Measurements from ENCODE around the gene CCDC150. TPM values are rescaled to one million over a fixed set of nuclear protein-coding genes. Genes with fewer than 3 reads are reported as not detected.

Gene CCDC150
- total and polyA plus RNA-seq, 8 donors = 2.8 to 23.3 (median 13.2) TPM

- Histone ChIP-seq H3K27ac (no peak overlapping the region), H3K36me3 (peaks cover 0 to 3% of the 10 kb centered on the region in 2 donors), H3K4me1 (no peaks in the 10 kb centered on the region), H3K27me3 (no peaks in the 10 kb centered on the region), H3K9me3 (peaks cover 0 to 54% of the 10 kb centered on the region in 2 donors), H3K4me3 (no peak overlapping the region)
- intact Hi-C loops (cut with DNase I) = no loop called here
- DNase-seq (no peak), ATAC-seq (no peak)
- TF ChIP-seq CTCF (IDR thresholded peaks at IDR 0.05) = no peak
These were observed 12.0 kb downstream of the CCDC150 start for GRCh38 chr2:196651387-196652094.

GRCh38 chr2:196652869-196653268, 13.4 kb downstream of the CCDC150 start:
- ATAC-seq = no peak
- no peak for DNase-seq
- Histone ChIP-seq H3K27ac (no peak overlapping the region), H3K4me1 (no peaks in the 10 kb centered on the region), H3K9me3 (peaks cover 0 to 54% of the 10 kb centered on the region in 2 donors), H3K4me3 (no peak overlapping the region), H3K27me3 (no peaks in the 10 kb centered on the region), H3K36me3 (peaks cover 0 to 3% of the 10 kb centered on the region in 2 donors)
- no peak for TF ChIP-seq CTCF (IDR thresholded peaks at IDR 0.05)
- intact Hi-C loops (cut with DNase I) = no loop called here

GRCh38 chr2:196653843-196654242, 14.3 kb downstream of the CCDC150 start:
- DNase-seq = no peak
- no peaks in the 10 kb centered on the region for H3K27me3 ChIP-seq
- intact Hi-C loops (cut with DNase I) = no loop called here

GRCh38 chr2:196655761-196656160, 16.2 kb downstream of the CCDC150 start:
- intact Hi-C loops (cut with DNase I) = no loop called here

More at GRCh38 chr2:196653843-196654242, 14.3 kb downstream of the CCDC150 start:
- no peaks in the 10 kb centered on the region for H3K4me1 ChIP-seq
- no peak for ATAC-seq
- H3K4me3 ChIP-seq = no peak overlapping the region
- H3K27ac ChIP-seq = no peak overlapping the region
- peaks cover 0 to 54% of the 10 kb centered on the region in 2 donors for H3K9me3 ChIP-seq
- H3K36me3 ChIP-seq = peaks cover 0 to 3% of the 10 kb centered on the region in 2 donors
- TF ChIP-seq CTCF (IDR thresholded peaks at IDR 0.05) = no peak

More at GRCh38 chr2:196655761-196656160, 16.2 kb downstream of the CCDC150 start:
- peaks cover 0 to 3% of the 10 kb centered on the region in 2 donors for H3K36me3 ChIP-seq
- DNase-seq (no peak), ATAC-seq (no peak)
- TF ChIP-seq CTCF (IDR thresholded peaks at IDR 0.05) = no peak
- H3K27me3 ChIP-seq = no peaks in the 10 kb centered on the region
- no peak overlapping the region for H3K27ac ChIP-seq
- H3K4me3 ChIP-seq = no peak overlapping the region
- H3K4me1 ChIP-seq = no peaks in the 10 kb centered on the region
- H3K9me3 ChIP-seq = peaks cover 0 to 36% of the 10 kb centered on the region in 2 donors
